ENCODE results near the gene TSPO. TPM values are rescaled to one million over a fixed set of nuclear protein-coding genes. Genes with fewer than 3 reads are reported as not detected.

TSPO gene
- total RNA-seq, 1 donor from 2014 or later: 1.6 TPM

DNA sequence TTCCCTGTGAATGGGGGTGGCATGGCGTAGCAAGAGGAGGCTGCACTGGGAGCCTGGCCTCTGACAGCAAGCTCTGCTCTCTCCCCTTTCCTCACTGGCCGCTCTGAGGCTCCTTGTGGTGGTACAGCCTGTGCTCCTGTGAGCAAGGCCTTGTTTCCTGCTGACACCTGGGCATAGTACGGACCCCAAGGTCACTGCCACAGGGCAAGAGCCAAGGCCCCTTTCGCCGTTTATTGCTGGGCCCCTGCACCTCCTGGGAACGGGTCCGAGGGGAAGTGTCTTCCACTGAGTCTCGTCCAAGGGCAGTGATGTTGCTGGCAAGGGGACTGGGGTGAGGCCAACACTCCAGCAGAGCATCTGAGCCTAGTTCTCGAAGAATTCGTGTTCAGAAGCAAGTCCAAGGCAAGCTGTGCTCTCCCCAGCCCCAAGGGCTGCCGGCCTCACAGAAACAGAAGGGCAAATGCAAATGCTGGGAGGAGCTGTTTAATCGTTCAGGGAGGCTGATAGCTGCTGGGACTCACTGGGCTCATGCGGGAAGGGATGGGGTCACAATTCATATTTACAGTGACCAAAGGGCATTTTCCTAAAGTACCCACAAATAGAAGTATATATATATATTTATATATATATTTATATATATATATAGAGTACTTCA is 51.5 kb downstream of the TSPO start:
- Histone ChIP-seq H2AFZ (replicated peaks) (no peak overlapping the region), H3K27me3 (no peaks in the 10 kb centered on the region), H3K4me1 (no peaks in the 10 kb centered on the region), H4K20me1 (ENCODE audit: low read depth) (no peaks in the 10 kb centered on the region), H3K27ac (no peak overlapping the region), H3F3A (ENCODE audit: low read depth) (no peaks in the 10 kb centered on the region), H3K9me3 (ENCODE audit: low read depth) (no peaks in the 10 kb centered on the region), H3K79me2 (ENCODE audit: low read depth) (no peaks in the 10 kb centered on the region), H3K4me3 (no peak overlapping the region), H3K9ac (no peak overlapping the region), H3K4me2 (no peak overlapping the region), H3K36me3 (no peaks in the 10 kb centered on the region)
- Mint-ChIP-seq H3K27me3 (ENCODE audit: insufficient read depth, low read depth) (peaks cover 11% of the 10 kb centered on the region), H3K4me1 (peaks cover 16% of the 10 kb centered on the region), H3K4me3 (peak overlapping the region; percentile 54), H3K36me3 (peaks cover 2% of the 10 kb centered on the region), H3K9me3 (no peaks in the 10 kb centered on the region), H3K27ac (peak overlapping the region; percentile 59)
- no peak for DNase-seq (ENCODE audit: low spot score)
- no peak for TF ChIP-seq EZH2 (IDR thresholded peaks at IDR 0.05)
- no peak for TF ChIP-seq EZH2phosphoT487 (IDR thresholded peaks at IDR 0.05)
- TF ChIP-seq, protein P1, sequence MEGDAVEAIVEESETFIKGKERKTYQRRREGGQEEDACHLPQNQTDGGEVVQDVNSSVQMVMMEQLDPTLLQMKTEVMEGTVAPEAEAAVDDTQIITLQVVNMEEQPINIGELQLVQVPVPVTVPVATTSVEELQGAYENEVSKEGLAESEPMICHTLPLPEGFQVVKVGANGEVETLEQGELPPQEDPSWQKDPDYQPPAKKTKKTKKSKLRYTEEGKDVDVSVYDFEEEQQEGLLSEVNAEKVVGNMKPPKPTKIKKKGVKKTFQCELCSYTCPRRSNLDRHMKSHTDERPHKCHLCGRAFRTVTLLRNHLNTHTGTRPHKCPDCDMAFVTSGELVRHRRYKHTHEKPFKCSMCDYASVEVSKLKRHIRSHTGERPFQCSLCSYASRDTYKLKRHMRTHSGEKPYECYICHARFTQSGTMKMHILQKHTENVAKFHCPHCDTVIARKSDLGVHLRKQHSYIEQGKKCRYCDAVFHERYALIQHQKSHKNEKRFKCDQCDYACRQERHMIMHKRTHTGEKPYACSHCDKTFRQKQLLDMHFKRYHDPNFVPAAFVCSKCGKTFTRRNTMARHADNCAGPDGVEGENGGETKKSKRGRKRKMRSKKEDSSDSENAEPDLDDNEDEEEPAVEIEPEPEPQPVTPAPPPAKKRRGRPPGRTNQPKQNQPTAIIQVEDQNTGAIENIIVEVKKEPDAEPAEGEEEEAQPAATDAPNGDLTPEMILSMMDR (IDR thresholded peaks at IDR 0.05): no peak

- H3K36me3 ChIP-seq: no peaks in the 10 kb centered on the region
- TF ChIP-seq EZH2phosphoT487 (IDR thresholded peaks at IDR 0.05): no peak
- TF ChIP-seq EZH2 (IDR thresholded peaks at IDR 0.05): no peak
- TF ChIP-seq, protein P1 (IDR thresholded peaks at IDR 0.05): peak; percentile 28
- H3K9me3 ChIP-seq (ENCODE audit: low read depth): no peaks in the 10 kb centered on the region
- peak; percentile 54 for DNase-seq (ENCODE audit: low spot score)
- no peaks in the 10 kb centered on the region for H3K27me3 ChIP-seq
- H3K9ac ChIP-seq: no peak overlapping the region
- H2AFZ ChIP-seq (replicated peaks): no peak overlapping the region
- Mint-ChIP-seq H3K36me3 (peaks cover 2% of the 10 kb centered on the region), H3K27me3 (ENCODE audit: insufficient read depth, low read depth) (peaks cover 10% of the 10 kb centered on the region), H3K4me1 (peaks cover 16% of the 10 kb centered on the region), H3K27ac (no peak overlapping the region), H3K9me3 (no peaks in the 10 kb centered on the region), H3K4me3 (no peak overlapping the region)
- no peaks in the 10 kb centered on the region for H4K20me1 ChIP-seq (ENCODE audit: low read depth)
- H3K79me2 ChIP-seq (ENCODE audit: low read depth): no peaks in the 10 kb centered on the region
- no peak overlapping the region for H3K4me3 ChIP-seq
- H3F3A ChIP-seq (ENCODE audit: low read depth): no peaks in the 10 kb centered on the region
- no peak overlapping the region for H3K4me2 ChIP-seq
- H3K4me1 ChIP-seq: no peaks in the 10 kb centered on the region
- H3K27ac ChIP-seq: no peak overlapping the region
Measured at GRCh38 chr22:43203471-43203981, 52.2 kb downstream of the TSPO start.

DNA sequence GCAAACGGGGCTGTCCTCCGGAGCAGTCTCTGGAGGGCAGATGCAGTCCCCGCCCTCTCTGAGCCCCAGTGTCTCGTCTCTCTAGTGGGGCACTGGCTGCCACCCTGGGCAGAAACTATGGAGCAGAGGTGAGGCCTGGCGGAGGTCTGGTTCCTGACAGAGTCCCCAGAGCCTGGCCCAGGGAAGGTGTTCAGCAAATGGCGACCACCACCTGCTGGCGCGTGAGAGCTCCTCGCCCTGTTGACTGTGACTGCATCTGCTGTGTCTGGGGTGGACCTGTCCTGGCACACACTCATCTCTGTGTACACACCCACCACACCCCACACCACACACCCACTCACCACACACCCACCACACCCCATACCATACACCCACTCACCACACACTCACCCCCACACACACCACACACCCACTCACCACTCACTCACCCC is 53.9 kb downstream of the TSPO start:
- Histone ChIP-seq H3K79me2 (ENCODE audit: low read depth) (no peaks in the 10 kb centered on the region), H3K27ac (no peak overlapping the region), H3F3A (ENCODE audit: low read depth) (no peaks in the 10 kb centered on the region), H3K9me3 (ENCODE audit: low read depth) (no peaks in the 10 kb centered on the region), H3K4me1 (no peaks in the 10 kb centered on the region), H3K4me2 (no peak overlapping the region), H4K20me1 (ENCODE audit: low read depth) (no peaks in the 10 kb centered on the region), H3K36me3 (no peaks in the 10 kb centered on the region), H3K9ac (no peak overlapping the region), H3K4me3 (no peak overlapping the region), H3K27me3 (no peaks in the 10 kb centered on the region), H2AFZ (replicated peaks) (no peak overlapping the region)
- peaks cover 10% of the 10 kb centered on the region for H3K4me1 Mint-ChIP-seq
- TF ChIP-seq, protein P1 (IDR thresholded peaks at IDR 0.05): no peak
- TF ChIP-seq EZH2phosphoT487 (IDR thresholded peaks at IDR 0.05): no peak
- TF ChIP-seq EZH2 (IDR thresholded peaks at IDR 0.05): no peak
- no peak overlapping the region for H3K4me3 Mint-ChIP-seq
- DNase-seq (ENCODE audit: low spot score): no peak
- peaks cover 1% of the 10 kb centered on the region for H3K27me3 Mint-ChIP-seq (ENCODE audit: insufficient read depth, low read depth)
- H3K36me3 Mint-ChIP-seq: peaks cover 2% of the 10 kb centered on the region
- H3K9me3 Mint-ChIP-seq: no peaks in the 10 kb centered on the region
- H3K27ac Mint-ChIP-seq: no peak overlapping the region
